Measurements from ENCODE around the gene ULK3.

DNA sequence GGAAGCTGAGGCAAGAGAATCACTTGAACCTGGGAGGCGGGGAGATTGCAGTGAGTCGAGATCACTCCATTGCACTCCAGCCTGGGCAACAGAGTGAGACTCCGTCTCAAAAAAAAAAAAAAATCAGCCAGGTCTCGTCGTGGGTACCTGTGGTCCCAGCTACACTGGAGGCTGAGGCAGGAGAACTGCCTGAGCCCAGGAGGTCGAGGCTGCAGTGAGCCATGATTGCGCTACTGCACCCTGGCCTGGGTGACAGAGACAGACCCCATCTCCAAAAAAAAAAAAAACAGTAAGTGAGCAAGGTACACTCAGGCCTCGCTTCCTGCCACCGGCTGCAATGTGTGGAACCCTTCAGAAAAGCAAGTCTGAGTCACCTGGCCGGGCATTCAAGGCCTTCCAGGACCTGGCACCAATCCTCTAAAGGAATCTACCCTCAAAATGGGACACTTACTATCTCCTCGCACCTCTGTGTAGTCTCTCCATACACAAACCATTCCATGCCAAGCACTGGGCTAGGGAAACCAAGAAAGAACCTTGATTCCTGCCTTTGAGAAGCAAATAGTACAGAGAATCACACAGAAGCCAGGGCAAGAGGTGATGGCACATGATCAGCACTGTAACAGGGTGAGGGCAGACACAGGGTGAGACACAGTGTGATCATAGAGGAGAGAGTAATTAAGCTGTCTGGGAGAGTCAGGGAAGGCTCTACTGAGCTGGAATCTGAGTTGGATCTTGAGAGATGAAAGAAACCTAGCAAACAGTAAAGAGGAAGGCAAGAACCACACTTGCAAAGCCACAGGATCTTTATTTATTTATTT, 20.5 kb upstream of the ULK3 start:
- no peak for TF ChIP-seq EZH2 (IDR thresholded peaks at IDR 0.05; ENCODE audit: borderline replicate concordance, low read depth, low read length, severe bottlenecking)
- TF ChIP-seq, protein P1, sequence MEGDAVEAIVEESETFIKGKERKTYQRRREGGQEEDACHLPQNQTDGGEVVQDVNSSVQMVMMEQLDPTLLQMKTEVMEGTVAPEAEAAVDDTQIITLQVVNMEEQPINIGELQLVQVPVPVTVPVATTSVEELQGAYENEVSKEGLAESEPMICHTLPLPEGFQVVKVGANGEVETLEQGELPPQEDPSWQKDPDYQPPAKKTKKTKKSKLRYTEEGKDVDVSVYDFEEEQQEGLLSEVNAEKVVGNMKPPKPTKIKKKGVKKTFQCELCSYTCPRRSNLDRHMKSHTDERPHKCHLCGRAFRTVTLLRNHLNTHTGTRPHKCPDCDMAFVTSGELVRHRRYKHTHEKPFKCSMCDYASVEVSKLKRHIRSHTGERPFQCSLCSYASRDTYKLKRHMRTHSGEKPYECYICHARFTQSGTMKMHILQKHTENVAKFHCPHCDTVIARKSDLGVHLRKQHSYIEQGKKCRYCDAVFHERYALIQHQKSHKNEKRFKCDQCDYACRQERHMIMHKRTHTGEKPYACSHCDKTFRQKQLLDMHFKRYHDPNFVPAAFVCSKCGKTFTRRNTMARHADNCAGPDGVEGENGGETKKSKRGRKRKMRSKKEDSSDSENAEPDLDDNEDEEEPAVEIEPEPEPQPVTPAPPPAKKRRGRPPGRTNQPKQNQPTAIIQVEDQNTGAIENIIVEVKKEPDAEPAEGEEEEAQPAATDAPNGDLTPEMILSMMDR (IDR thresholded peaks at IDR 0.05; ENCODE audit: borderline replicate concordance, extremely low read depth, low read length, poor library complexity, severe bottlenecking), result no peak
